Adipose tissue (tissue), 3 donors: ENCODE results near the gene CPAMD8. TPM values are rescaled to one million over a fixed set of nuclear protein-coding genes. Genes with fewer than 3 reads are reported as not detected.

Experiments
- H3K27ac ChIP-seq: one replicate; pipeline ENCODE4 v1.5.1; 2013; ENCODE audit warnings: low read depth, low read length
- WGBS, 3 donors: extraction: QIAGEN DNeasy Blood & Tissue Kit; methylation state at CpG; one replicate each; pipeline ENCODE4 v1.1.7; 2013; 5-methylcytosine and 5-hydroxymethylcytosine counted together
- polyA plus RNA-seq, 3 donors: library from polyadenylated mRNA; stranded (reverse); fragments of 200-250 nt; gene quantifications; one replicate each; pipeline ENCODE4 v1.2.3, GENCODE V29; 2013
- donor health status: healthy with polysubstance abuse.
- donor health status: Bipolar disorder and iron deficiency.
- donor health status: healthy.

The CPAMD8 gene
- polyA plus RNA-seq, 3 donors, result 1.5 to 56.2 (median 9.6) TPM

GRCh38 chr19:16874250-16874977 is 152.2 kb downstream of the CPAMD8 start:
- H3K27ac ChIP-seq, result no peak overlapping the region
- 92 to 97% (median 96%) methylated on average over 1 of the region's 1 CpG for WGBS, 3 donors

DNA sequence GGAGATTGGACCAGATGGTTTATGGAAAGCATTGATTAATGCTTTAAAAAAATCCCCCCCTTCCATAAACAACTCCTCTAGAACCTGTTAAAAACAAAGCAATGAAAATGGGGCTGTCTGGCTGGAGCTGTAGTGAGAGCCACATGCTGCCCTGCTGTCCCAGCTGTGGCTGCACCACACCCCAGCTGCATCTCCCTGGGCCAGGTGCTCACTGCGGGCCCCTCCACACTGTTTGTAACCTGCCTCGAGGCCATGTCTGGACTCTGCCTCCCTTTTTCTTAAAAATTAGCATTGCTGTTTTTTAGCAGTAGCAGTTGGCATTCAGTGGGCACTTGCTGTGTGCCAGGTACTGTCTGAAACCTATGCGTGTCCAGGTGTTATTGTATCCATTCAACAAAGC is 153.0 kb downstream of the CPAMD8 start:
- H3K27ac ChIP-seq, result no peak overlapping the region
- whole genome bisulfite sequencing, 3 donors, result 89 to 98% (median 94%) methylated on average over 3 of the region's 3 CpGs

DNA sequence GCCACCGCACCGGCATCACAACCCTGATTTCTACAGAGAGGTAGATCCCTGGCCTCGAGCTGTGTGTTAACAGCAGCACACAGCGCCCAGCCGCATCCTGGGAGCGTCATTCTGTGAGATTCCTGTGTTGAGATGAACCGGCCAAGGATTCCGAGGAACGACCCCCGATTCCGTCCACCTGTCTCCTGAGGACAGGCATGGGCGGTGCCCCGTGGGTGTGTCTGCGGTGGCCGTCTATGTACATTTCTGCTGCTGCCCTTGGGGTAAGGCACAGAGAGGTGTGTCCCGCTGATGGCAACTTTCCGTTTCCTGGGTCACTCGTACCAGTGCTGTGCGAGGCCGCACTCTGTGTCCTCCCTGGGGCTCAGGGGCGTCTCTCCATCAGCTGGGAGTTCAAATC is 153.9 kb downstream of the CPAMD8 start:
- no peak overlapping the region for H3K27ac ChIP-seq
- 92 to 96% (median 95%) methylated on average over 20 to 21 of the region's 21 CpGs for WGBS, 3 donors

- H3K27ac ChIP-seq, result no peak overlapping the region
Measured at GRCh38 chr19:16871871-16872270, 154.7 kb downstream of the CPAMD8 start.

DNA sequence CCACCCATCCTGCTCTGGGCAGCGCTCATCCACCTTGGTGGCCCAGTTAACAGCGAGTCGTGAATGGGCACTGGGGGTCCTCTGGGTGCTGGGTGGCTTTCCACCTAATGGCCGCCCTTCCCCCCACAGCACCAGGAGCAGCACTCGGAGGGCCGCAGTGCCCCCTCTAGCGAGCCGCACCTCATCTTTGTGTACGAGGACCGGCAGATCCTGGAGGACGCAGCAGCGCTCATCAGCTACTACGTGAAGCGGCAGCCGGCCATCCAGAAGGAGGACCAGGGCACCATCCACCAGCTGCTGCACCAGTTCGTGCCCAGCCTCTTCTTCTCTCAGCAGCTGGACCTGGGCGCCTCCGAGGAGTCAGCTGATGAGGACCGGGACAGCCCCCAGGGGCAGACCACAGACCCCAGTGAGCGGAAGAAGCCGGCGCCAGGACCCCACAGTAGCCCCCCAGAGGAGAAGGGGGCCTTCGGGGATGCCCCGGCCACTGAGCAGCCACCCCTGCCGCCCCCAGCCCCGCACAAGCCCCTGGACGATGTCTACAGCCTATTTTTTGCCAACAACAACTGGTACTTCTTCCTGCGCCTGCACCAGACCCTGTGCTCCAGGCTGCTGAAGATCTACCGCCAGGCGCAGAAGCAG is 157.2 kb downstream of the CPAMD8 start:
- H3K27ac ChIP-seq, result no peak overlapping the region
- 95 to 98% (median 96%) methylated on average over 25 to 30 of the region's 30 CpGs for WGBS, 3 donors

More at GRCh38 chr19:16871871-16872270, 154.7 kb downstream of the CPAMD8 start:
- 59 to 75% (median 61%) methylated on average over 7 of the region's 7 CpGs for WGBS, 3 donors

GRCh38 chr19:16868423-16869130 is 158.0 kb downstream of the CPAMD8 start:
- no peak overlapping the region for H3K27ac ChIP-seq
- WGBS, 3 donors, result 93 to 96% (median 95%) methylated on average over 19 to 20 of the region's 20 CpGs

DNA sequence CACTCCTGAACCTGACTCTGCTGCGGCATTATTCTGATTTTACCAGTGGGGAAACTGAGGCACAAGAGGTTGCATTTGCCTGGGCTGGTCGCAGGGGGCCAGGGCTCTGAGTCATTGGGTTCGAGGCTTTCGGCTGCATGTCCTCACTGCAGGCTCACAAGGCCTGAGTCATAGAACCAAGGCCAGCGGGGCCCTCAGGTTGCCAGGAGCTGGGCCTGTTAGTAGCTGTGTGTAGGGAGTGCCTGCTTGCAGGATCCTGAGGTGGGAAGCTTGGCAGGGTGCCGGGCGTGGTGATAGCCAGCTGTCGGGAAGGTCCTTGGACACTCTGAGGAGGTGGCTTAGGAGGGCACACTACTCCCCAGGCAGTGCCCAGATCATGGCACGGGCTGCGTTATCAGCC is 159.4 kb downstream of the CPAMD8 start:
- WGBS, 3 donors, result 95 to 97% (median 95%) methylated on average over 10 of the region's 10 CpGs
- H3K27ac ChIP-seq, result no peak overlapping the region

- WGBS, 3 donors, result 74 to 94% (median 77%) methylated on average over 10 of the region's 10 CpGs
- H3K27ac ChIP-seq, result no peak overlapping the region
Measured at GRCh38 chr19:16862826-16863415, 163.7 kb downstream of the CPAMD8 start.

- 85 to 95% (median 92%) methylated on average over 5 of the region's 5 CpGs for WGBS, 3 donors
- no peak overlapping the region for H3K27ac ChIP-seq
Measured at GRCh38 chr19:16861834-16862233, 164.8 kb downstream of the CPAMD8 start.

GRCh38 chr19:16861011-16861410 is 165.6 kb downstream of the CPAMD8 start:
- 92 to 97% (median 94%) methylated on average over 3 of the region's 3 CpGs for WGBS, 3 donors
- no peak overlapping the region for H3K27ac ChIP-seq

- 95 to 98% (median 96%) methylated on average over 20 of the region's 20 CpGs for whole genome bisulfite sequencing, 3 donors
- H3K27ac ChIP-seq, result no peak overlapping the region
Measured at GRCh38 chr19:16860118-16860517, 166.5 kb downstream of the CPAMD8 start.

GRCh38 chr19:16859626-16860025 is 167.0 kb downstream of the CPAMD8 start:
- no peak overlapping the region for H3K27ac ChIP-seq
- WGBS, 3 donors, result 96 to 97% (median 97%) methylated on average over 7 of the region's 7 CpGs

GRCh38 chr19:16856091-16856490 is 170.5 kb downstream of the CPAMD8 start:
- 87 to 95% (median 94%) methylated on average over 9 of the region's 9 CpGs for WGBS, 3 donors
- H3K27ac ChIP-seq, result no peak overlapping the region

GRCh38 chr19:16853066-16853465 is 173.5 kb downstream of the CPAMD8 start:
- WGBS, 3 donors, result 93 to 94% (median 94%) methylated on average over 7 of the region's 7 CpGs
- no peak overlapping the region for H3K27ac ChIP-seq

GRCh38 chr19:16851031-16851712 is 175.4 kb downstream of the CPAMD8 start:
- WGBS, 3 donors, result 92 to 94% (median 93%) methylated on average over 33 of the region's 33 CpGs
- H3K27ac ChIP-seq, result no peak overlapping the region

DNA sequence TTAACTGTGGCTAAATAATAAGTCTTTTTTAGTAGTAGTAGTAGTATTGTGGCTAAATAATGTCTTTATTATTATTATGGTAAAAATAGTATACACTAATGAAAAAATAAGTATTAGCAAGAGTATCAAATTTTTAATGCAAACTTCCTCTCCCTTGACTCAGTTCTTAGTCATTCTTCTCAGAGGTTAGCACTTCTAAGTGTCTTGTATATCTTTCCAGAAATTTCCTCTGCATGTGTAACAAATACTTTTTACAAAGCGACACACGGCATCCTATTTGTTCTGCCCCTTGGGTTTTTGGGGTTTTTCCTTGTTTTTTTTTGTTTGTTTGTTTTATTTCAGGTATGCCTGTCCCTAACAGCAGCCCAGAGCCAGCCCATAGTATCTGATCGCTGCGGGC is 176.5 kb downstream of the CPAMD8 start:
- no peak overlapping the region for H3K27ac ChIP-seq
- 97 to 100% (median 97%) methylated on average over 4 of the region's 4 CpGs for whole genome bisulfite sequencing, 3 donors

GRCh38 chr19:16849168-16849567 is 177.4 kb downstream of the CPAMD8 start:
- H3K27ac ChIP-seq, result no peak overlapping the region
- WGBS, 3 donors, result 83 to 95% (median 84%) methylated on average over 1 of the region's 1 CpG

- H3K27ac ChIP-seq, result no peak overlapping the region
- 88 to 93% (median 91%) methylated on average over 6 of the region's 6 CpGs for WGBS, 3 donors
Measured at GRCh38 chr19:16847430-16847829, 179.2 kb downstream of the CPAMD8 start.
